Natural killer cell (primary cell): ENCODE results near the gene MARCHF10. TPM values are rescaled to one million over a fixed set of nuclear protein-coding genes. Genes with fewer than 3 reads are reported as not detected.

Experiments
- ATAC-seq, 3 donors: fragments of 150-1000 bp in 2 of 3; fragments of 200-7000 bp in 1 of 3; cut with Tn5 transposase; 1 replicate in 1 of 3; 2 replicates in 2 of 3; pipeline ENCODE4 v1.10.0; 2021; ENCODE audit warnings: mild to moderate bottlenecking in 2 of 3, moderate library complexity in 2 of 3
- DNase-seq, 2 donors: peaks; one replicate each; pipeline versions ENCODE4 v3.0.0 to v3.0.0-alpha.2; 2013 to 2021; ENCODE audit warnings: mixed read lengths in 1 of 2
- H3K27ac ChIP-seq: one replicate; pipeline ENCODE4 v1.5.1; 2013; ENCODE audit warnings: mild to moderate bottlenecking, low read length
- H3K27me3 ChIP-seq: one replicate; pipeline ENCODE4 v1.6.1; 2013; ENCODE audit warnings: low read length; ENCODE audit not compliant: control insufficient read depth, insufficient read depth
- H3K36me3 ChIP-seq: one replicate; pipeline ENCODE4 v1.6.1; 2013; ENCODE audit warnings: low read length; ENCODE audit not compliant: control insufficient read depth, insufficient read depth
- H3K4me1 ChIP-seq: one replicate; pipeline ENCODE4 v1.6.1; 2013; ENCODE audit warnings: low read length; ENCODE audit not compliant: control insufficient read depth, insufficient read depth
- H3K4me3 ChIP-seq: one replicate; pipeline ENCODE4 v1.5.1; 2013; ENCODE audit warnings: low read length
- H3K9me3 ChIP-seq: one replicate; pipeline ENCODE4 v1.6.1; 2013; ENCODE audit warnings: low read length; ENCODE audit not compliant: control insufficient read depth, insufficient read depth
- H3K27ac Mint-ChIP-seq, 2 donors: one replicate each; pipeline ENCODE4 v1.8.0; 2022; ENCODE audit warnings: mild to moderate bottlenecking in 2 of 2, mixed read lengths in 2 of 2, moderate library complexity in 1 of 2
- H3K27me3 Mint-ChIP-seq, 2 donors: one replicate each; pipeline ENCODE4 v1.8.0; 2022; ENCODE audit warnings: low read depth in 2 of 2, mixed read lengths in 2 of 2
- H3K36me3 Mint-ChIP-seq: one replicate; pipeline ENCODE4 v1.8.0; 2022; ENCODE audit warnings: mixed read lengths
- H3K4me1 Mint-ChIP-seq, 2 donors: one replicate each; pipeline ENCODE4 v1.8.0; 2022; ENCODE audit warnings: mixed read lengths in 2 of 2
- H3K4me3 Mint-ChIP-seq: one replicate; pipeline ENCODE4 v1.8.0; 2022; ENCODE audit warnings: mild to moderate bottlenecking, moderate library complexity, mixed read lengths
- H3K9me3 Mint-ChIP-seq, 2 donors: one replicate each; pipeline ENCODE4 v1.8.0; 2022; ENCODE audit warnings: mixed read lengths in 2 of 2
- WGBS: methylation state at CpG from one replicate; pipeline ENCODE4 v1.1.7; 2013; ENCODE audit warnings: missing lambda C conversion rate; ENCODE audit not compliant: insufficient coverage; 5-methylcytosine and 5-hydroxymethylcytosine counted together
- intact Hi-C: fragments of 100-400 bp; cut with micrococcal nuclease; formaldehyde crosslinking; loops from one replicate; pipeline ENCODE4 v1.14.2; 2022
- total RNA-seq, 4 donors: library from RNA; stranded (reverse); fragments of 120-200 nt in 1 of 4; gene quantifications; one replicate each; pipeline versions ENCODE4 v1.2.3 to v1.2.4, GENCODE V29; 2013 to 2022
- TF ChIP-seq, protein P1 (sequence below): fragments of 200-600 bp; IDR thresholded peaks from one replicate; pipeline ENCODE4 v1.8.0; 2022; ENCODE audit warnings: antibody characterized with exemption

Gene MARCHF10
- total RNA-seq, 3 donors from 2014 or later (not counting 1 experiment from before 2014, with no cell fraction given) = 0.35 to 1.2 (median 0.40) TPM

DNA sequence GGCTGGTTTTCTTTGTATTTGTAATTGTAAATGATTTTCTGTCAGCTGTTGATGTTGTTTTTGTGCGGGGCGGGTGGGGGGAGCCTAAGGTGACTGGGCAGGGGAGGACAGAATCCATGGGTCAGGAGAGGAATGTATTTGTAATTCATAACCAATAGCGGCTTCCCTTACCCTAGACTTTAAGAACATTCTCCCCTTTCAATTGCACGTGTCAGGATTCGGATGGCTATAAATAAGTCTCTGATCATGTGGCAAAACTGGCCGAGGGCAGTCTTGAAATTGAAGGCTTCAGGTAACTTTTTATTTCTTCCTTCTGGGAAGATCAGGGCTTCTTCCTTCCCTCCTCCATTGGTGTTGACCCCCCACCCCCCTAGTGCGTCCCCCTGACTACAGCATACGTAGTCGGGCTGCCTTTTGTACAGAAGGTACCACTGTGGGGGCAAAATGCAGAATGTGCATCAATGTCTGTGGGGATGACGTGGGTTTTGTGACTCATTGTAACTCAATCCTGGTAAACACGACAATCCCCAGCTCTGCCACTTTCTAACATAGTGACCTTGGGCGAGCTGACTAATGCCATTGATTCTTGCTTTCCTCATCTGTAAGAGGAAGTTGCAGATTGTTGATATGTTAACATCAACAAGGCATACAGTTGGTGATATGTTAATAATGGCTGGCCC, 16.2 kb downstream of the MARCHF10 start:
- H3K36me3 ChIP-seq = no peaks in the 10 kb centered on the region
- intact Hi-C loops = loop anchor here (5.0 kb wide), 1 partner anchor 175 kb away; the partner anchor contains the start of gene TANC2
- no peak overlapping the region for H3K4me3 ChIP-seq
- Mint-ChIP-seq H3K9me3 (peaks cover 6 to 7% of the 10 kb centered on the region in 2 donors), H3K4me1 (peaks cover 12 to 16% of the 10 kb centered on the region in 2 donors), H3K27me3 (peaks cover 0 to 2% of the 10 kb centered on the region in 2 donors), H3K27ac (peak overlapping the region; percentile 68 to 70), H3K4me3 (peak overlapping the region; percentile 73), H3K36me3 (no peaks in the 10 kb centered on the region)
- peaks cover 14% of the 10 kb centered on the region for H3K4me1 ChIP-seq
- H3K9me3 ChIP-seq = peaks cover 10% of the 10 kb centered on the region
- no peaks in the 10 kb centered on the region for H3K27me3 ChIP-seq
- H3K27ac ChIP-seq = no peak overlapping the region
- ATAC-seq (no peak), DNase-seq (no peak)
- 90% methylated on average over 9 of the region's 12 CpGs for WGBS
- TF ChIP-seq, protein P1, sequence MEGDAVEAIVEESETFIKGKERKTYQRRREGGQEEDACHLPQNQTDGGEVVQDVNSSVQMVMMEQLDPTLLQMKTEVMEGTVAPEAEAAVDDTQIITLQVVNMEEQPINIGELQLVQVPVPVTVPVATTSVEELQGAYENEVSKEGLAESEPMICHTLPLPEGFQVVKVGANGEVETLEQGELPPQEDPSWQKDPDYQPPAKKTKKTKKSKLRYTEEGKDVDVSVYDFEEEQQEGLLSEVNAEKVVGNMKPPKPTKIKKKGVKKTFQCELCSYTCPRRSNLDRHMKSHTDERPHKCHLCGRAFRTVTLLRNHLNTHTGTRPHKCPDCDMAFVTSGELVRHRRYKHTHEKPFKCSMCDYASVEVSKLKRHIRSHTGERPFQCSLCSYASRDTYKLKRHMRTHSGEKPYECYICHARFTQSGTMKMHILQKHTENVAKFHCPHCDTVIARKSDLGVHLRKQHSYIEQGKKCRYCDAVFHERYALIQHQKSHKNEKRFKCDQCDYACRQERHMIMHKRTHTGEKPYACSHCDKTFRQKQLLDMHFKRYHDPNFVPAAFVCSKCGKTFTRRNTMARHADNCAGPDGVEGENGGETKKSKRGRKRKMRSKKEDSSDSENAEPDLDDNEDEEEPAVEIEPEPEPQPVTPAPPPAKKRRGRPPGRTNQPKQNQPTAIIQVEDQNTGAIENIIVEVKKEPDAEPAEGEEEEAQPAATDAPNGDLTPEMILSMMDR = no peak

DNA sequence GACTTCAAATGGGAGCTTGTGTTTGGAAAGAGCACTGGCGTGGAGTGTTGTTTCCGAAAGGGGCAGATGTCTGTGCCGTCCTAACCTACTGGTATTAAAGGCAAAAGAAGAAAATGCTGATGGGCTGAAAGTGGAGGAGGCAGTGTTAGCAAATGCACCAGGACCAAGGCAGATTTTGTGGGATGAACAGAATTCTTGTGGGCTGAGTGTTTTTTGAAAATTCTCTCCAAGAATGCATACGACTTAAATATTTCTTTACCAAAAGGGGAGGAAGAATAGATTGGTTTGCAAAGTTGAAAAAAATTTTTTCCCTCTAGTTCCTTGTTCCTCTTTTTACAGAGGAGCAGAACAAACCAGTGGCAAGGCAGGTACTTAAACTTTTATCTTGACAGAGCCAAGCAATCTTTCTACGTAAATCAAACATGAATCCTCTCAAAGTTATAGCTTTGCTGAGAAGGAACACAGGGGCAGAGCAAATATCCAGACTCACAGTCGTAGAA, 16.8 kb downstream of the MARCHF10 start:
- intact Hi-C loops = loop anchor here (5.0 kb wide), 1 partner anchor 176 kb away; the partner anchor contains the start of gene TANC2
- no peaks in the 10 kb centered on the region for H3K27me3 ChIP-seq
- no peak overlapping the region for H3K4me3 ChIP-seq
- H3K27ac ChIP-seq = no peak overlapping the region
- H3K36me3 ChIP-seq = no peaks in the 10 kb centered on the region
- Mint-ChIP-seq H3K4me3 (peak overlapping the region; percentile 17), H3K27me3 (peaks cover 0 to 2% of the 10 kb centered on the region in 2 donors), H3K27ac (peak overlapping the region in 1 of 2 donors; percentile 37), H3K36me3 (no peaks in the 10 kb centered on the region), H3K9me3 (peaks cover 6 to 7% of the 10 kb centered on the region in 2 donors), H3K4me1 (peaks cover 12 to 16% of the 10 kb centered on the region in 2 donors)
- DNase-seq (no peak), ATAC-seq (no peak)
- WGBS = 62% methylated on average over 5 of the region's 6 CpGs
- TF ChIP-seq, protein P1 = no peak
- peaks cover 10% of the 10 kb centered on the region for H3K9me3 ChIP-seq
- peaks cover 14% of the 10 kb centered on the region for H3K4me1 ChIP-seq

DNA sequence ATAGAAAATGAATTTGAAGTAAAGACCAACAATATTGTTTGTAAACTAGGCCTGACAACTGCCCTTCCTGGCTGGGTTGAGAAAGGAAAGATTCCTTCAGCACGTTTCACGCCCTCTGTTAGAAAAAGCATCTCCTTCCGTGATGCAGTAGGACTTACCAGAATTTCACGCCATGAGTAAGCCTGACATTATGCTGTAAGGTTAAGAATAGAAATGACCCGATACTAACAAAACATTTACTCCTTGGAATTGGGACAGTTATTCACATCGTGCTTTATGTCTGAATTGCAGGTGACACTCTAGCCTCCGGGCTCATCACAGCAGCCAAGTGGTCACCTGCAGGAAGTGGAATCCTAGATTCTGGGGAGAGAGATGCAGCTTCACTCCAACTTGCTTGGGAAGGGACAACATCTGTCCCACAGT, 17.5 kb downstream of the MARCHF10 start:
- Mint-ChIP-seq H3K36me3 (no peaks in the 10 kb centered on the region), H3K27ac (peak overlapping the region in 1 of 2 donors; percentile 37), H3K4me1 (peaks cover 14 to 16% of the 10 kb centered on the region in 2 donors), H3K4me3 (no peak overlapping the region), H3K9me3 (peaks cover 6 to 8% of the 10 kb centered on the region in 2 donors), H3K27me3 (peaks cover 0 to 2% of the 10 kb centered on the region in 2 donors)
- no peak for ATAC-seq
- Histone ChIP-seq H3K9me3 (peaks cover 10% of the 10 kb centered on the region), H3K36me3 (no peaks in the 10 kb centered on the region), H3K27me3 (no peaks in the 10 kb centered on the region), H3K4me3 (no peak overlapping the region), H3K4me1 (peaks cover 14% of the 10 kb centered on the region), H3K27ac (no peak overlapping the region)
- DNase-seq = no peak
- TF ChIP-seq, protein P1 = no peak
- 93% methylated on average over 7 of the region's 7 CpGs for WGBS
- intact Hi-C loops = loop anchor here (5.0 kb wide), 1 partner anchor 177 kb away; the partner anchor contains the start of gene TANC2
